Activated T-cell treated with anti-CD3 and anti-CD28 coated beads, Interleukin-2, amount 50 U/mL, for 72 hours (primary cell): ENCODE data around the gene GAS6. TPM values are rescaled to one million over a fixed set of nuclear protein-coding genes. Genes with fewer than 3 reads are reported as not detected.

Experiments used
- ATAC-seq, 2 donors: fragments of 150-1000 bp; cut with Tn5 transposase; replicated peaks in 1 of 2; 2 replicates each; pipeline ENCODE4 v1.10.0; 2021; ENCODE audit warnings: moderate library complexity in 2 of 2, mild to moderate bottlenecking in 1 of 2
- DNase-seq, 2 donors: peaks; one replicate each; pipeline ENCODE4 v3.0.0; 2021 to 2022; ENCODE audit warnings: mixed read lengths in 1 of 2
- H3K27ac Mint-ChIP-seq: one replicate; pipeline ENCODE4 v1.8.0; 2022; ENCODE audit warnings: mild to moderate bottlenecking, moderate library complexity, mixed read lengths
- H3K27me3 Mint-ChIP-seq: one replicate; pipeline ENCODE4 v1.8.0; 2022; ENCODE audit warnings: low read depth, mixed read lengths
- H3K36me3 Mint-ChIP-seq, 2 donors: one replicate each; pipeline ENCODE4 v1.8.0; 2022; ENCODE audit warnings: mixed read lengths in 2 of 2, mild to moderate bottlenecking in 1 of 2; ENCODE audit not compliant: insufficient read depth in 2 of 2
- H3K4me1 Mint-ChIP-seq: one replicate; pipeline ENCODE4 v1.8.0; 2022; ENCODE audit warnings: low read depth, mixed read lengths
- H3K4me3 Mint-ChIP-seq, 2 donors: one replicate each; pipeline ENCODE4 v1.8.0; 2022; ENCODE audit warnings: mild to moderate bottlenecking in 2 of 2, mixed read lengths in 2 of 2, moderate library complexity in 2 of 2
- H3K9me3 Mint-ChIP-seq, 2 donors: one replicate each; pipeline ENCODE4 v1.8.0; 2022; ENCODE audit warnings: mixed read lengths in 2 of 2
- total RNA-seq, 2 donors: library from RNA; stranded (reverse); gene quantifications; one replicate each; pipeline ENCODE4 v1.2.3, GENCODE V29; 2022

The GAS6 gene
- total RNA-seq, 2 donors from 2014 or later = 0.46 to 1.5 TPM

GRCh38 chr13:113859311-113860050 lies 4.4 kb downstream of the GAS6 start:
- peaks cover 41% of the 10 kb centered on the region for H3K27me3 Mint-ChIP-seq
- no peak overlapping the region for H3K4me3 Mint-ChIP-seq
- H3K9me3 Mint-ChIP-seq = peaks cover 10 to 14% of the 10 kb centered on the region in 2 donors
- ATAC-seq (no peak), DNase-seq (no peak)
- peaks cover 13% of the 10 kb centered on the region for H3K4me1 Mint-ChIP-seq
- no peak overlapping the region for H3K27ac Mint-ChIP-seq
- H3K36me3 Mint-ChIP-seq = peaks cover 0 to 2% of the 10 kb centered on the region in 2 donors

GRCh38 chr13:113857531-113858195 lies 6.2 kb downstream of the GAS6 start:
- H3K4me1 Mint-ChIP-seq = peaks cover 12% of the 10 kb centered on the region
- no peak for DNase-seq
- H3K27ac Mint-ChIP-seq = no peak overlapping the region
- H3K27me3 Mint-ChIP-seq = peaks cover 42% of the 10 kb centered on the region
- H3K4me3 Mint-ChIP-seq = no peak overlapping the region
- no peak for ATAC-seq
- H3K9me3 Mint-ChIP-seq = peaks cover 10 to 14% of the 10 kb centered on the region in 2 donors
- peaks cover 0 to 2% of the 10 kb centered on the region in 2 donors for H3K36me3 Mint-ChIP-seq

GRCh38 chr13:113856716-113857065 lies 7.2 kb downstream of the GAS6 start:
- no peak for ATAC-seq
- DNase-seq = no peak
- Mint-ChIP-seq H3K4me1 (peaks cover 6% of the 10 kb centered on the region), H3K27me3 (peaks cover 32% of the 10 kb centered on the region), H3K27ac (no peak overlapping the region), H3K4me3 (no peak overlapping the region), H3K36me3 (peaks cover 0 to 2% of the 10 kb centered on the region in 2 donors), H3K9me3 (peaks cover 10 to 14% of the 10 kb centered on the region in 2 donors)

- Mint-ChIP-seq H3K4me1 (peaks cover 6% of the 10 kb centered on the region), H3K4me3 (no peak overlapping the region), H3K27me3 (peaks cover 26% of the 10 kb centered on the region), H3K27ac (no peak overlapping the region), H3K9me3 (peaks cover 10 to 14% of the 10 kb centered on the region in 2 donors), H3K36me3 (peaks cover 0 to 2% of the 10 kb centered on the region in 2 donors)
- no peak for DNase-seq
- ATAC-seq = no peak
These were observed 7.8 kb downstream of the GAS6 start for GRCh38 chr13:113855931-113856715.

- H3K27me3 Mint-ChIP-seq = peaks cover 21% of the 10 kb centered on the region
- peaks cover 6% of the 10 kb centered on the region for H3K4me1 Mint-ChIP-seq
- DNase-seq (no peak), ATAC-seq (no peak)
- H3K27ac Mint-ChIP-seq = no peak overlapping the region
- no peak overlapping the region for H3K4me3 Mint-ChIP-seq
- peaks cover 10 to 14% of the 10 kb centered on the region in 2 donors for H3K9me3 Mint-ChIP-seq
- H3K36me3 Mint-ChIP-seq = peaks cover 0 to 2% of the 10 kb centered on the region in 2 donors
These were observed 8.6 kb downstream of the GAS6 start for GRCh38 chr13:113855012-113855921.

GRCh38 chr13:113854238-113855011 lies 9.5 kb downstream of the GAS6 start:
- H3K4me3 Mint-ChIP-seq = peak overlapping the region in 1 of 2 donors; percentile 3
- H3K4me1 Mint-ChIP-seq = peaks cover 6% of the 10 kb centered on the region
- H3K27ac Mint-ChIP-seq = no peak overlapping the region
- peak; percentile 21 to 34 for ATAC-seq
- H3K27me3 Mint-ChIP-seq = peaks cover 14% of the 10 kb centered on the region
- H3K36me3 Mint-ChIP-seq = peaks cover 0 to 2% of the 10 kb centered on the region in 2 donors
- DNase-seq = no peak
- peaks cover 10 to 13% of the 10 kb centered on the region in 2 donors for H3K9me3 Mint-ChIP-seq

GRCh38 chr13:113853518-113854237 lies 10.2 kb downstream of the GAS6 start:
- DNase-seq (no peak), ATAC-seq (no peak)
- H3K27me3 Mint-ChIP-seq = peaks cover 14% of the 10 kb centered on the region
- H3K4me1 Mint-ChIP-seq = peaks cover 6% of the 10 kb centered on the region
- peaks cover 3 to 6% of the 10 kb centered on the region in 2 donors for H3K9me3 Mint-ChIP-seq
- H3K4me3 Mint-ChIP-seq = no peak overlapping the region
- H3K36me3 Mint-ChIP-seq = no peaks in the 10 kb centered on the region
- H3K27ac Mint-ChIP-seq = no peak overlapping the region

- no peak for DNase-seq
- ATAC-seq = no peak
- Mint-ChIP-seq H3K9me3 (no peaks in the 10 kb centered on the region), H3K27me3 (peaks cover 14% of the 10 kb centered on the region), H3K27ac (no peak overlapping the region), H3K4me1 (peaks cover 6% of the 10 kb centered on the region), H3K4me3 (no peak overlapping the region), H3K36me3 (no peaks in the 10 kb centered on the region)
These were observed 11.0 kb downstream of the GAS6 start for GRCh38 chr13:113852536-113853517.

GRCh38 chr13:113851826-113852535 lies 11.9 kb downstream of the GAS6 start:
- no peak overlapping the region for H3K27ac Mint-ChIP-seq
- no peaks in the 10 kb centered on the region for H3K36me3 Mint-ChIP-seq
- DNase-seq (no peak), ATAC-seq (no peak)
- no peak overlapping the region for H3K4me3 Mint-ChIP-seq
- H3K27me3 Mint-ChIP-seq = peaks cover 14% of the 10 kb centered on the region
- peaks cover 6% of the 10 kb centered on the region for H3K4me1 Mint-ChIP-seq
- H3K9me3 Mint-ChIP-seq = no peaks in the 10 kb centered on the region

GRCh38 chr13:113851480-113851803 lies 12.4 kb downstream of the GAS6 start:
- Mint-ChIP-seq H3K4me1 (peaks cover 6% of the 10 kb centered on the region), H3K36me3 (no peaks in the 10 kb centered on the region), H3K27me3 (peaks cover 14% of the 10 kb centered on the region), H3K9me3 (no peaks in the 10 kb centered on the region), H3K27ac (no peak overlapping the region), H3K4me3 (no peak overlapping the region)
- no peak for DNase-seq
- ATAC-seq = no peak
